GM12891 (cell line): ENCODE data around the gene GGACT.
"Not testable (repeated sequence)": the region's sequence is repeated elsewhere in the genome, so short reads cannot be mapped to it uniquely, and the experiment has no call there.

ENCODE experiments used
- DNase-seq: peaks from one replicate; pipeline ENCODE4 v3.0.0; 2011; ENCODE audit warnings: low spot score; ENCODE audit not compliant: insufficient read length
- FAIRE-seq: peaks from 2 replicates; lab custom pipeline; 2011; peaks lifted over from hg19 to GRCh38; lab: Jason Lieb, UNC
- PAX5 ChIP-seq: IDR thresholded peaks from 2 replicates; pipeline ENCODE4 v1.6.1; 2011; ENCODE audit warnings: low read length, moderate library complexity, mild to moderate bottlenecking; ENCODE audit not compliant: insufficient read depth, severe bottlenecking
- POLR2A ChIP-seq: IDR thresholded peaks from 2 replicates; pipeline ENCODE4 v1.6.1; 2011; ENCODE audit warnings: low read depth, low read length, control low read depth
- POLR2AphosphoS5 ChIP-seq: IDR thresholded peaks from 2 replicates; pipeline ENCODE4 v1.6.1; 2011; ENCODE audit warnings: low read depth, low read length, control low read depth
- POU2F2 ChIP-seq: IDR thresholded peaks from 2 replicates; pipeline ENCODE4 v1.6.1; 2011; ENCODE audit warnings: low read depth, mild to moderate bottlenecking, control low read depth, low read length, moderate library complexity
- SPI1 ChIP-seq: IDR thresholded peaks from 2 replicates; pipeline ENCODE4 v1.6.1; 2011; ENCODE audit warnings: low read depth, low read length, control low read depth
- TAF1 ChIP-seq: IDR thresholded peaks from 2 replicates; pipeline ENCODE4 v1.6.1; 2011; ENCODE audit warnings: low read depth, low read length, control low read depth

Gene GGACT

DNA sequence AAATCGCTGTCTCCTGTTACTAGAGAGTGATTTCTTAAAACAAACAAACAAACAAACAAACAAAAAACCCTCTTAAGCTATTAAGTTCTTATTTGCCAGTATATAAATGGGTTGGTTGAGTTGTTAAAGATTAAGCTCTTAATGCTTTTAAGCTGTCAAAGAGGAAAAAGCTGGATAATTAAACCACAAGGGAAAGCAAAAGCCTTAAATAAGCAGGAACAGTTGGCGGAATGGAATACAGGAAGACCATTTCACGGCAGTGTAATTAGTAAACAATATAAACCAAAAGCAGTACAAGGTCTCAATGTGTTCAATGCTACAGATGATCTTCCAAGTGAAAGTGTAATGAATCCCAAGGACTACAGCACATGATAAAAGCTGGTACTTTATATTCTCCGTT lies 32.2 kb upstream of the GGACT start:
- TF ChIP-seq SPI1 = no peak
- no peak for TF ChIP-seq POLR2A
- TF ChIP-seq PAX5 = no peak
- TF ChIP-seq POLR2AphosphoS5 = no peak
- no peak for TF ChIP-seq POU2F2
- TF ChIP-seq TAF1 = no peak
- no peak for FAIRE-seq
- DNase-seq = no peak

DNA sequence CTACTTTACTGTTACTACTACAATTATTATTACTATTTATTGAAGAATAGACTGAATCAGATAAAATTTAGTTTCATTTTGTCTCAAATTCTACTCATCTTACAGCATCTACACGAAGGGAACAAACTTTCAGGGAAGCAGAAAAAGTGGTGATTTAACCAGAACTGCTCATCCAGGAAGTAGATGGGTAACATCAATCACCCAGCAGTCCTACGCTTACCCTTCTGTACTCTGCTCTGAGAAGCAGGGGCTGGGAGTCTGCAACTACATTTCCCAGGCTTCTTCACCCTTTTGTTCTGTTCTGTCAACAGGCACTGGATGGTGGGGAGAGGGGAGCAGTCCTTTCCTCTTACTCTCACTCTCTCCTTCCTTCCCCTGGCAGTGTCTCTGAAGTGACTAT lies 31.4 kb upstream of the GGACT start:
- no peak for FAIRE-seq
- no peak for TF ChIP-seq POLR2A
- DNase-seq = no peak

DNA sequence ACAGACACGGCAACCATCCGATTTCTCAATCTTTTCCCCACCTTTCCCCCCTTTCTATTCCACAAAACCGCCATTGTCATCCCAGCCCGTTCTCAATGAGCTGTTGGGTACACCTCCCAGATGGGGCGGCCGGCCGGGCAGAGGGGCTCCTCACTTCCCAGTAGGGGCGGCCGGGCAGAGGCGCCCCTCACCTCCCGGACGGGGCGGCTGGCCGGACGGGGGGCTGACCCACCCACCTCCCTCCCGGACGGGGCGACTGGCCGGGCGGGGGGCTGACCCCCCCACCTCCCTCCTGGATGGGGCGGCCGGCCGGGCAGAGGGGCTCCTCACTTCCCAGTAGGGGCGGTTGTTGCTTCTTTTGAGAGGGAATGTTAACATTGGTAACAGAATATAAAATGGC lies 30.3 kb upstream of the GGACT start:
- FAIRE-seq, DNase-seq: not testable (repeated sequence)

GRCh38 chr13:100613031-100613430 lies 24.4 kb upstream of the GGACT start:
- no peak for FAIRE-seq
- TF ChIP-seq POU2F2 (no peak), POLR2A (no peak)
- DNase-seq = no peak

DNA sequence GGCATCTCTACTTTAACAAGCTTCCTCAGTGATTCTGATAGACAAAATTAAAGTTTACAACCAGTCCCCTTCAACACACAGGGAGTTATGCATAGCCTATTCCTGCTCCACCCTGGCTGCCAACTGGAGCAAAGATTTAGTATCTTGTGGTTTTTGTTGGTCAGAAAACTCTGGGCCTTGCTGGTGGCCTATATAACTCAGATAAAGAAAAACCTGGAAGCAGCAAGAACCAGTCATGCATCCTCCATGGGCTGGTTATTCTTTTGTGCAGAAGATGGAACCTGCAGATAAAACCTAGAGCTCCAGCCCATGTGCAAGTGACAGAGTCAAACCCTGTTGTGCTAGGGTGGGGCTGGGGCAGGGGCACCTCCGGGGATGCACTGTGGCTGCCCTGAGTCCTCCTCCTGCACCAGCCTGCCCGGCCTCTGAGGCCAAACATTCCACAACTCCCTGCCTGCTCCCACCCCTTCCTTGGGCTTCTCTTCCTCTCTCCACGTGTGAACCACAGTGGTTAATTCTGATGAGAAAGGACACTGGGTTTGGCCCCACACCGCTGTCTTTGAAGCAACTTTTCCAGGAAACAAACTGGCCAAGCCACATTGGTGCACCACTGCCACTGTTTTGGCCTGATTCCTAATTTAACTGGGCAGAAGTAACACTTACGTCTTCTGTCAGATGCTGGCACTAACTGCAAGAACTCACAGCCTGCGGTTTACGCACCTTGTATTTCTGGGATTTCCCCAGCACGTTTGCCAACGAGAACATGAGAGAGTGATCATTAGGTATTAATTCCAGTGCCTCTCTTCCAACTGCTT lies 23.3 kb upstream of the GGACT start:
- DNase-seq = no peak
- peak; percentile 13 for FAIRE-seq
- no peak for TF ChIP-seq PAX5
- no peak for TF ChIP-seq POLR2A
- TF ChIP-seq POU2F2 = no peak
- no peak for TF ChIP-seq TAF1
- no peak for TF ChIP-seq POLR2AphosphoS5
- no peak for TF ChIP-seq SPI1

- FAIRE-seq (peak; percentile 38), DNase-seq (no peak)
- TF ChIP-seq POLR2AphosphoS5 (no peak), PAX5 (no peak), SPI1 (peak; percentile 31; the same call in 1 of the 2 replicates), TAF1 (no peak), POU2F2 (no peak)
Observed at GRCh38 chr13:100610391-100611347, 22.1 kb upstream of the GGACT start.

GRCh38 chr13:100608906-100609305 lies 20.3 kb upstream of the GGACT start:
- FAIRE-seq (peak; percentile 98), DNase-seq (peak; percentile 64)
- TF ChIP-seq POLR2AphosphoS5 = 0 out of 2 replicates have a peak, but pooled peaks have one; percentile 27
- TF ChIP-seq TAF1 = no peak
- TF ChIP-seq POLR2A = 0 out of 2 replicates have a peak, but pooled peaks have one; percentile 37
- TF ChIP-seq SPI1 = peak; percentile 23; the same call in 1 of the 2 replicates
- TF ChIP-seq POU2F2 = 0 out of 2 replicates have a peak, but pooled peaks have one; percentile 32

DNA sequence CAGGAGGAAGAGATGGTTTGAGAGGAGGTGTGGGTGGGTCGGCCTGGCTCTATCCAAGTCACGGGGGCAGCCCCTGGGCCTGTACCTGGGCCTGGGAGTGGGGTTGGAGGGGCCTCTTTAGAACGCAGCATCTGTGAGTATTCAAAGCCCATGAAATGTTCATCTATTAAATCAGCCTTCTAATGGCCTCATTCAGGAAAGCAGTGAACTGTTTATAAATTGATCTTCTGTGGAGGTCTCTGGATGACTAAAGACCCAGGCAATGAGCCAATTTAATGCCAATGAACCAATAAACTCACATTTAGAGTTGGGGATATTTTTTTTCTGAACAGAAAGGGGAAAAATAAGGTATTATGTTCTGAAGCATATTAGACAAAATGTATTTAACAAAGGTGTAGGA lies 19.9 kb upstream of the GGACT start:
- TF ChIP-seq POLR2AphosphoS5 (no peak), POLR2A (no peak), PAX5 (no peak), SPI1 (no peak), TAF1 (no peak), POU2F2 (no peak)
- FAIRE-seq = no peak

GRCh38 chr13:100604918-100605710 lies 16.5 kb upstream of the GGACT start:
- no peak for DNase-seq
- no peak for FAIRE-seq
- TF ChIP-seq POLR2AphosphoS5 (no peak), PAX5 (no peak), POU2F2 (no peak), POLR2A (no peak), SPI1 (no peak), TAF1 (no peak)

More for the DNA sequence above, 19.9 kb upstream of the GGACT start:
- no peak for DNase-seq
